Panc1 (cell line): Measurements from ENCODE around the gene COL5A1. TPM values are rescaled to one million over a fixed set of nuclear protein-coding genes. Genes with fewer than 3 reads are reported as not detected.

ENCODE experiments used
- ATAC-seq: fragments of 200-7000 bp; cut with Tn5 transposase; 2 replicates; pipeline ENCODE4 v1.9.1; 2020; ENCODE audit warnings: mild to moderate bottlenecking, moderate library complexity
- BruUV-seq: library from RNA; stranded (reverse); fragments of 400-500 nt; replicated peaks from 2 replicates; lab custom pipeline; 2021; lab: Mats Ljungman, UMichigan
- CTCF ChIA-PET: fragments of 300-600 bp; sonication (Branson Sonifier 250); formaldehyde crosslinking; loops from one replicate; lab custom pipeline; 2022; ENCODE audit warnings: antibody characterized with exemption; lab: Charles Lee
- POLR2A ChIA-PET: fragments of 300-600 bp; sonication (Branson Sonifier 250); formaldehyde crosslinking; loops from one replicate; lab custom pipeline; 2022; ENCODE audit warnings: antibody characterized with exemption; lab: Charles Lee
- DNase-seq: peaks from one replicate; pipeline ENCODE4 v3.0.0-alpha.2; 2010; ENCODE audit warnings: low read depth, low spot score
- H3K27ac ChIP-seq: 2 replicates; pipeline ENCODE4 v1.5.1; 2011; ENCODE audit warnings: mild to moderate bottlenecking, low read length, inconsistent platforms
- H3K27me3 ChIP-seq: fragments of 200-500 bp; sonication (Bioruptor generic); 2 replicates; pipeline ENCODE4 v1.6.0; 2014; ENCODE audit warnings: low read length, inconsistent platforms; ENCODE audit not compliant: control insufficient read depth, insufficient read depth
- H3K36me3 ChIP-seq: fragments of 200-500 bp; sonication (Bioruptor generic); 2 replicates; pipeline ENCODE4 v1.5.1; 2014; ENCODE audit warnings: inconsistent platforms, mild to moderate bottlenecking, low read length, moderate library complexity; ENCODE audit not compliant: control insufficient read depth, insufficient read depth
- H3K4me1 ChIP-seq: 2 replicates; pipeline ENCODE4 v1.5.1; 2011; ENCODE audit warnings: inconsistent platforms, mild to moderate bottlenecking, low read length, moderate library complexity; ENCODE audit not compliant: control insufficient read depth, insufficient read depth
- H3K4me3 ChIP-seq, 2 experiments: 2 replicates each; pipeline ENCODE4 v1.5.1; 2011 to 2012; ENCODE audit warnings: low read depth in 2 of 2, low read length in 2 of 2, mild to moderate bottlenecking in 2 of 2, inconsistent platforms in 1 of 2, moderate library complexity in 1 of 2
- H3K9me3 ChIP-seq: fragments of 200-500 bp; sonication (Bioruptor generic); 2 replicates; pipeline ENCODE4 v1.5.1; 2014; ENCODE audit warnings: low read depth, mild to moderate bottlenecking, inconsistent platforms, low read length, moderate library complexity; ENCODE audit not compliant: control insufficient read depth, insufficient read depth
- POLR2AphosphoS5 ChIP-seq: IDR thresholded peaks from 2 replicates; pipeline ENCODE4 v1.6.1; 2012; ENCODE audit warnings: mild to moderate bottlenecking, low read depth, low read length, moderate library complexity
- SIN3A ChIP-seq: IDR thresholded peaks from 2 replicates; pipeline ENCODE4 v1.6.1; 2012; ENCODE audit warnings: low read depth, mild to moderate bottlenecking, low read length, moderate library complexity, borderline replicate concordance; ENCODE audit not compliant: insufficient read depth
- TCF7L2 ChIP-seq: IDR thresholded peaks from 2 replicates; pipeline ENCODE4 v1.6.1; 2011; ENCODE audit warnings: mild to moderate bottlenecking, low read depth, low read length, inconsistent platforms
- in situ Hi-C: cut with HindIII; loops from 2 replicates; pipeline ENCODE4 v1.10.0; 2016; ENCODE audit warnings: low sequenced_read_pairs, low pct_unique_long_range_greater_than_20kb
- intact Hi-C: fragments of 100-400 bp; cut with micrococcal nuclease; formaldehyde crosslinking; loops from one replicate; pipeline ENCODE4 v1.10.0; 2022; ENCODE audit not compliant: unreplicated experiment
- total RNA-seq: library from RNA; stranded (reverse); gene quantifications from one replicate; pipeline ENCODE4 v1.2.1, GENCODE V29; 2021; ENCODE audit not compliant: unreplicated experiment
- TF ChIP-seq, protein P1 (sequence below), 2 experiments: IDR thresholded peaks; 2 replicates each; pipeline ENCODE4 v1.6.1; 2011 to 2012; ENCODE audit warnings: low read depth in 2 of 2, control low read depth in 1 of 2, low read length in 1 of 2, mild to moderate bottlenecking in 1 of 2, moderate library complexity in 1 of 2; ENCODE audit not compliant: insufficient read depth in 1 of 2
- TF ChIP-seq, protein P2 (sequence below): fragments of 450-650 bp; IDR thresholded peaks from 2 replicates; pipeline ENCODE4 v1.5.1; 2017; ENCODE audit warnings: mild to moderate bottlenecking

The COL5A1 gene
- total RNA-seq, 1 experiment from 2014 or later = 5.7 TPM

DNA sequence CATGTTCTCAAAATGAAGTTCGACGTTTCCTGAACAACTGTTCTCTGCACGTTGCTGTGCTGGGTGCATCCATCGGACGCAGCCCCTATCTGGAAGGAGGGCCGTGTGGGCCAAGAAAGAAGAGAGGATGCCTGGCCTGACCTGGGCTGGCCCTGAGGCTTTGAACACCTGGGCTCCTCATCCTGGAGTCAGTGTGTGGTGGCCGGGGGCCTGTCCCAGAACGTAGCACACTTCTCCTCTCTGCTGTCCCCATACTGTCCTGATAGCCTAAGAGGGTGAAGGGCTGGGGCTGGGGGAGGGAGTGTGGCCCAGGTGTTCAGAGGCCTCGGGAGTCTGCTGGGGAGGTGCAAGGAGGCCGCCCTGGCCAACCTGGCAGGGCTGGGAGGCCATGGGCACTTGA lies 21.5 kb downstream of the COL5A1 start:
- no peak for DNase-seq
- Histone ChIP-seq H3K4me3 (no peak overlapping the region), H3K36me3 (no peaks in the 10 kb centered on the region), H3K27me3 (no peaks in the 10 kb centered on the region), H3K27ac (no peak overlapping the region), H3K4me1 (no peaks in the 10 kb centered on the region), H3K9me3 (no peaks in the 10 kb centered on the region)
- no peak for ATAC-seq
- POLR2A ChIA-PET = no interaction called here
- intact Hi-C loops = no loop called here
- TF ChIP-seq POLR2AphosphoS5 (no peak), TCF7L2 (no peak), SIN3A (no peak)
- TF ChIP-seq, protein P1, sequence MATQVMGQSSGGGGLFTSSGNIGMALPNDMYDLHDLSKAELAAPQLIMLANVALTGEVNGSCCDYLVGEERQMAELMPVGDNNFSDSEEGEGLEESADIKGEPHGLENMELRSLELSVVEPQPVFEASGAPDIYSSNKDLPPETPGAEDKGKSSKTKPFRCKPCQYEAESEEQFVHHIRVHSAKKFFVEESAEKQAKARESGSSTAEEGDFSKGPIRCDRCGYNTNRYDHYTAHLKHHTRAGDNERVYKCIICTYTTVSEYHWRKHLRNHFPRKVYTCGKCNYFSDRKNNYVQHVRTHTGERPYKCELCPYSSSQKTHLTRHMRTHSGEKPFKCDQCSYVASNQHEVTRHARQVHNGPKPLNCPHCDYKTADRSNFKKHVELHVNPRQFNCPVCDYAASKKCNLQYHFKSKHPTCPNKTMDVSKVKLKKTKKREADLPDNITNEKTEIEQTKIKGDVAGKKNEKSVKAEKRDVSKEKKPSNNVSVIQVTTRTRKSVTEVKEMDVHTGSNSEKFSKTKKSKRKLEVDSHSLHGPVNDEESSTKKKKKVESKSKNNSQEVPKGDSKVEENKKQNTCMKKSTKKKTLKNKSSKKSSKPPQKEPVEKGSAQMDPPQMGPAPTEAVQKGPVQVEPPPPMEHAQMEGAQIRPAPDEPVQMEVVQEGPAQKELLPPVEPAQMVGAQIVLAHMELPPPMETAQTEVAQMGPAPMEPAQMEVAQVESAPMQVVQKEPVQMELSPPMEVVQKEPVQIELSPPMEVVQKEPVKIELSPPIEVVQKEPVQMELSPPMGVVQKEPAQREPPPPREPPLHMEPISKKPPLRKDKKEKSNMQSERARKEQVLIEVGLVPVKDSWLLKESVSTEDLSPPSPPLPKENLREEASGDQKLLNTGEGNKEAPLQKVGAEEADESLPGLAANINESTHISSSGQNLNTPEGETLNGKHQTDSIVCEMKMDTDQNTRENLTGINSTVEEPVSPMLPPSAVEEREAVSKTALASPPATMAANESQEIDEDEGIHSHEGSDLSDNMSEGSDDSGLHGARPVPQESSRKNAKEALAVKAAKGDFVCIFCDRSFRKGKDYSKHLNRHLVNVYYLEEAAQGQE (IDR thresholded peaks at IDR 0.05; ENCODE audit: insufficient read depth in 1 of 2, low read depth in 2 of 2, low read length in 1 of 2) = no peak
- TF ChIP-seq, protein P2, sequence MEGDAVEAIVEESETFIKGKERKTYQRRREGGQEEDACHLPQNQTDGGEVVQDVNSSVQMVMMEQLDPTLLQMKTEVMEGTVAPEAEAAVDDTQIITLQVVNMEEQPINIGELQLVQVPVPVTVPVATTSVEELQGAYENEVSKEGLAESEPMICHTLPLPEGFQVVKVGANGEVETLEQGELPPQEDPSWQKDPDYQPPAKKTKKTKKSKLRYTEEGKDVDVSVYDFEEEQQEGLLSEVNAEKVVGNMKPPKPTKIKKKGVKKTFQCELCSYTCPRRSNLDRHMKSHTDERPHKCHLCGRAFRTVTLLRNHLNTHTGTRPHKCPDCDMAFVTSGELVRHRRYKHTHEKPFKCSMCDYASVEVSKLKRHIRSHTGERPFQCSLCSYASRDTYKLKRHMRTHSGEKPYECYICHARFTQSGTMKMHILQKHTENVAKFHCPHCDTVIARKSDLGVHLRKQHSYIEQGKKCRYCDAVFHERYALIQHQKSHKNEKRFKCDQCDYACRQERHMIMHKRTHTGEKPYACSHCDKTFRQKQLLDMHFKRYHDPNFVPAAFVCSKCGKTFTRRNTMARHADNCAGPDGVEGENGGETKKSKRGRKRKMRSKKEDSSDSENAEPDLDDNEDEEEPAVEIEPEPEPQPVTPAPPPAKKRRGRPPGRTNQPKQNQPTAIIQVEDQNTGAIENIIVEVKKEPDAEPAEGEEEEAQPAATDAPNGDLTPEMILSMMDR = no peak
- in situ Hi-C loops = no loop called here
- BruUV-seq = no TSS peak
- CTCF ChIA-PET = no interaction called here

DNA sequence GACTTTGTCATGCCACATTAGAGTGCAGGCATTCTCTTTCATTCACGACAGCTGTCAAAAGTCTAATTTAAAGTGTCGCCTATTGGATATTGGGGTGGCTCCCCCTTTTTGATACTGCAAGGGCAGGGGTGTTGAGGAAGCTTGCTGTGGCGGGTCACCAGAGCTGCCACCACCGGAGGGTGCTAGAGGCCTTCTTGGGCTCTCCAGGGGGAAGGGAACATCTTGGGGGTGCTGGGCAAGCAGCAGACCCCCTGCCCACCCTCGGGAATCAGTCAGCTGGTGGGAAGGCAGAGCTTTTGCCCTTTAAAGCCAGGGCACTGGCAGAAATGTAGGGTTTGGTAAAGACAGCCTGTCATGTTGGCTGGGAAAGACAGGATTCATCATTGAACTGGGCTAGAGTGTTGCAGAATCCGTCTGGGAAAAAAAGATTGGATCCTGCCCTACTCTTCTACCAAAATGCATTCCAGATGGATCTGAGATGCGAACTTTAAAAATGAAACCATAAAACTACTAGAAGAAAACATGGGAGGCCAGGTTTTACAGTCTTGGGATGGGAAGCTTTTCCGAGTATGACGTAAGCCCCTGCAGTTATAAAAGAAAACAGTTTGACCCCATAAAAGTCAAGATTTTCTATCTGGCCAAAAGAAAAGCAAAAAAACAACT lies 22.3 kb downstream of the COL5A1 start:
- H3K27me3 ChIP-seq = no peaks in the 10 kb centered on the region
- H3K9me3 ChIP-seq = no peaks in the 10 kb centered on the region
- ChIA-PET POLR2A (no interaction called here), CTCF (no interaction called here)
- DNase-seq (no peak), ATAC-seq (no peak)
- in situ Hi-C loops (no loop called here), intact Hi-C loops (no loop called here)
- no peaks in the 10 kb centered on the region for H3K4me1 ChIP-seq
- H3K4me3 ChIP-seq = no peak overlapping the region
- BruUV-seq = no TSS peak
- TF ChIP-seq, protein P2 = no peak
- TF ChIP-seq TCF7L2 (no peak), SIN3A (no peak), POLR2AphosphoS5 (no peak)
- TF ChIP-seq, protein P1 (IDR thresholded peaks at IDR 0.05; ENCODE audit: insufficient read depth in 1 of 2, low read depth in 2 of 2, low read length in 1 of 2) = no peak
- H3K36me3 ChIP-seq = no peaks in the 10 kb centered on the region
- no peak overlapping the region for H3K27ac ChIP-seq
